Measurements from ENCODE around the gene RNF125. TPM values are rescaled to one million over a fixed set of nuclear protein-coding genes. Genes with fewer than 3 reads are reported as not detected.

RNF125 gene
- total RNA-seq, 6 experiments from 2014 or later: 0.12 to 0.66 (median 0.22) TPM

DNA sequence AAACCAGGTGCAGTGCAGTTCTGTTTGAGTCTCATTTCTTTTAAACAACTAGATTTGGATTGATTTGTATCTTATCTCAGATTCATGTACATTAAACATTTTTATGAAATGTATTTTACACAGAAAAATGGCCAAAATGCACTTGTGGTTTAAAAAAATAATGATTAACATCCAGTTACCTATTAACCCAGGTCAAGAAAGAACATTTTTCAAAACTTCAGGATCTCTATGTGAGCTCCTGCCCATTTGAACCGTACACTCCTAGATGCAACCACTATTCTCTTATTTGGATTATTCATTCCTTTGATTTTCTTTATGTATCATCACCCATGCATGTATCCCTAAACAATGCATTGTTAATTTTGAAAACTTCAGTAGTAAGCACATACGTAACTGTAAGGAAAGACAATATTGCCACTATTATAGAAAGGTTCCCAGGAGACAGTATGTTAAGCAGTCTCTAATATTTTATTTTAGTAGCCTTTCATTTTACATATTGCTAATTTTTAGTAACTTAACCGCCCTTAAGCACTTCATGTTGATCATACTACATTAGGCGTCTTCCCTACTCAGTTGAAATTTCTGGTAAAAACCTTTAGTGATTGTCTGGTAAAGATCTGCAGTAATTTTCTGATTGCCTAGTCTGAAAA, 95.8 kb downstream of the RNF125 start:
- peaks cover 20% of the 10 kb centered on the region for H3K36me3 Mint-ChIP-seq (ENCODE audit: low read depth)
- H3K4me1 Mint-ChIP-seq (ENCODE audit: low read depth): 0 out of 2 replicates have a peak, but pooled peaks cover 6% of the 10 kb centered on the region
- H3K27ac Mint-ChIP-seq: no peak overlapping the region
- no peak for TF ChIP-seq CTCF (IDR thresholded peaks at IDR 0.05)
- no peak for DNase-seq
- no peaks in the 10 kb centered on the region for H3K9me3 Mint-ChIP-seq
- no peak overlapping the region for H3K4me3 Mint-ChIP-seq
- H3K27me3 Mint-ChIP-seq (ENCODE audit: insufficient read depth): no peaks in the 10 kb centered on the region

DNA sequence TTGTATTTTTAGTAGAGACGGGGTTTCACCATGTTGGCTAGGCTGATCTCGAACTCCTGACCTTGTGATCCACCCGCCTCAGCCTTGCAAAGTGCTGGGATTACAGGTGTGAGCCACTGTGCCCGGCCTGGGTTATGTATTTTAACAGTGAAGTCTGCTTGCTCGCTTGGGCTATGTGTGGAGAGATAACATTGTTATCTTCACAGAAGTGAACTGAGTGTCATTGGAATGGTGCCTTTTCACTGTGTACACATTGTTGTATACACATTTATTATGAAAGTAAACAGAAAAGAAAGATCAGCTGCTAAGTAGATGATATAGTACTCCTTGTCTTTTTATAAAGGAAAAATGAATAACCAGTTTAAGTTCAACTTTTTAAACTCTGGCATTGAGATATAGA, 103.4 kb downstream of the RNF125 start:
- no peaks in the 10 kb centered on the region for H3K27me3 Mint-ChIP-seq (ENCODE audit: insufficient read depth)
- no peak overlapping the region for H3K4me3 Mint-ChIP-seq
- no peak overlapping the region for H3K27ac Mint-ChIP-seq
- H3K9me3 Mint-ChIP-seq: no peaks in the 10 kb centered on the region
- 0 out of 2 replicates have a peak, but pooled peaks cover 6% of the 10 kb centered on the region for H3K4me1 Mint-ChIP-seq (ENCODE audit: low read depth)
- peaks cover 13% of the 10 kb centered on the region; the same call in 1 of the 2 replicates for H3K36me3 Mint-ChIP-seq (ENCODE audit: low read depth)
- no peak for TF ChIP-seq CTCF (IDR thresholded peaks at IDR 0.05)
- DNase-seq: no peak

Other genes starting within 250 kb of the RNF125 start
- 10 to 100 TPM; 26.0 to 31.4 (median 29.1) TPM for gene TRAPPC8, start 75.7 kb upstream of the RNF125 start, total RNA-seq (2021; fragmentation: NEBNext Ultra II Directional; extraction: Animal tissue kit (Norgen Biotek cat#: 25700))
- 10 to 100 TPM; 10.2 to 14.4 (median 13.6) TPM for gene RNF138, start 73.0 kb downstream of the RNF125 start, total RNA-seq (2021; fragmentation: NEBNext Ultra II Directional; extraction: Animal tissue kit (Norgen Biotek cat#: 25700))
- gene MEP1B, start 171.2 kb downstream of the RNF125 start, total RNA-seq (2021; fragmentation: NEBNext Ultra II Directional; extraction: Animal tissue kit (Norgen Biotek cat#: 25700)): not detected